H1 (cell line): ENCODE results near the gene THBS3. TPM values are rescaled to one million over a fixed set of nuclear protein-coding genes. Genes with fewer than 3 reads are reported as not detected.

Experiments used
- ATF3 ChIP-seq: IDR thresholded peaks from 2 replicates; pipeline ENCODE4 v1.6.1; 2011; ENCODE audit warnings: low read depth, mild to moderate bottlenecking, low read length; ENCODE audit not compliant: insufficient read depth
- BACH1 ChIP-seq: IDR thresholded peaks from 2 replicates; pipeline ENCODE4 v1.6.1; 2012; ENCODE audit warnings: low read length, improper control_type of control experiment
- BRCA1 ChIP-seq: IDR thresholded peaks from 2 replicates; pipeline ENCODE4 v1.6.1; 2012; ENCODE audit warnings: low read depth, low read length, improper control_type of control experiment
- EGR1 ChIP-seq: IDR thresholded peaks from 2 replicates; pipeline ENCODE4 v1.6.1; 2011; ENCODE audit warnings: low read depth, low read length, borderline replicate concordance
- EZH2 ChIP-seq: fragments of 200-600 bp; sonication (generic); IDR thresholded peaks from 2 replicates; pipeline ENCODE4 v1.7.1; 2012; ENCODE audit warnings: low read depth, mild to moderate bottlenecking, moderate library complexity, low read length, inconsistent platforms; ENCODE audit not compliant: severe bottlenecking
- JUND ChIP-seq: IDR thresholded peaks from 2 replicates; pipeline ENCODE4 v1.6.1; 2011; ENCODE audit warnings: mild to moderate bottlenecking, improper control_type of control experiment, low read length
- RFX5 ChIP-seq: IDR thresholded peaks from 2 replicates; pipeline ENCODE4 v1.6.1; 2011; ENCODE audit warnings: low read depth, low read length, improper control_type of control experiment, borderline replicate concordance
- SIX5 ChIP-seq: IDR thresholded peaks from 2 replicates; pipeline ENCODE4 v1.6.1; 2011; ENCODE audit warnings: mild to moderate bottlenecking, low read depth, low read length
- SP1 ChIP-seq: IDR thresholded peaks from 2 replicates; pipeline ENCODE4 v1.6.1; 2011; ENCODE audit warnings: low read depth, low read length
- SP2 ChIP-seq: IDR thresholded peaks from 2 replicates; pipeline ENCODE4 v1.6.1; 2012; ENCODE audit warnings: mild to moderate bottlenecking, low read length, inconsistent platforms
- SP4 ChIP-seq: IDR thresholded peaks from 2 replicates; pipeline ENCODE4 v1.6.1; 2012; ENCODE audit warnings: low read length, inconsistent platforms
- TAF7 ChIP-seq: optimal IDR thresholded peaks from 2 replicates; pipeline ENCODE3; 2011; ENCODE audit warnings: low read depth, mild to moderate bottlenecking, inconsistent platforms, low read length, moderate library complexity, borderline replicate concordance
- polyA plus RNA-seq, 7 experiments: library from polyadenylated mRNA; depleted of rRNA in 3 of 7; stranded (reverse) in 5 of 7; unstranded in 2 of 7; fragments of >200 nt in 5 of 7; fragments of 200-250 nt in 2 of 7; gene quantifications; 1 replicate in 5 of 7; 2 replicates in 1 of 7; 4 replicates in 1 of 7; pipeline versions ENCODE4 v1.2.1 to v1.2.3, GENCODE V29; 2011 to 2013; ENCODE audit warnings: missing spikeins in 2 of 7, mixed read lengths in 2 of 7
- total RNA-seq: library from RNA; stranded (reverse); fragmentation: NEBNext Ultra II Directional; extraction: Animal tissue kit (Norgen Biotek cat#: 25700); gene quantifications from 2 replicates; pipeline ENCODE4 v1.2.1, GENCODE V29; 2021

THBS3 gene
- total and polyA plus RNA-seq, 2 of the 8 experiments (the other 6 are each of a cell fraction or from before 2014, with no cell fraction given), result 3.0 to 3.5 TPM

DNA sequence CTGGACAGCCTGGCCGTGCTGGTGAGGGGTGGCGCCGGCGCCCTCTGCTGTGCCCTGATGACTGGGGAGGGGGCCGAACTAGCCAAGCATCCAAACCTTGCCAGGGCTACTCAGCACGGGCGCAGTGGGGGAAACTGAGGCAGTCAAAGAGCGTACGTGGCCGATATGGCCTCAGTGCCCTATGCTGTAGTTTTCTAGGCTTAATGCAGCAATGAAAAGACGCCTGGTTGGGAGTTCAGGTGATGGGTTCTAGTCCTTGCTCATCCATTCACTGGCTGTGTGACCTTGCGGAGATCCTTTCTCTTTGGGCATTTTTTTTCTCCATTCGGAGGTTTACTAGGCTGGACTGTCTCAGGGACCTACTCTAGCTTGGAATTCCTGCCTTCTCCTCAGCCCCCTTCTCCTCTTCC is 1.6 kb upstream of the THBS3 start (continued):
- TF ChIP-seq ATF3 (no peak), JUND (no peak), SP1 (no peak), TAF7 (no peak), EZH2 (no peak), RFX5 (no peak), BACH1 (no peak), SP4 (no peak), SP2 (no peak), SIX5 (no peak), EGR1 (no peak), BRCA1 (no peak)
- TF ChIP-seq, all 59 proteins: peak for 7
